ENCODE results near the gene SOCS4.

The SOCS4 gene

GRCh38 chr14:55094292-55095157, 67.5 kb downstream of the SOCS4 start:
- H3K79me2 ChIP-seq (ENCODE audit: control insufficient read depth, low read length): no peaks in the 10 kb centered on the region
- H3K4me2 ChIP-seq (ENCODE audit: low read length): no peak overlapping the region
- H3K36me3 ChIP-seq (ENCODE audit: control insufficient read depth, low read length): no peaks in the 10 kb centered on the region
- no peaks in the 10 kb centered on the region for H3K9me2 ChIP-seq (replicated peaks; ENCODE audit: control insufficient read depth, low read length)
- H3K27ac ChIP-seq (ENCODE audit: low read depth, low read length): no peak overlapping the region
- H3K9me3 ChIP-seq (ENCODE audit: control insufficient read depth, insufficient read depth, low read length): no peaks in the 10 kb centered on the region
- TF ChIP-seq CTCF (IDR thresholded peaks at IDR 0.05; ENCODE audit: low read depth, low read length, poor library complexity, severe bottlenecking) (no peak), EZH2phosphoT487 (IDR thresholded peaks at IDR 0.05; ENCODE audit: borderline replicate concordance, low read length) (no peak)
- no peaks in the 10 kb centered on the region for H3F3A ChIP-seq (ENCODE audit: control insufficient read depth, insufficient read depth)
- no peak overlapping the region for H3K4me3 ChIP-seq (ENCODE audit: low read length)
- no peaks in the 10 kb centered on the region for H3K27me3 ChIP-seq (ENCODE audit: control insufficient read depth, low read length)
- H3K4me1 ChIP-seq (ENCODE audit: control insufficient read depth, low read length): peaks cover 7% of the 10 kb centered on the region
- no peaks in the 10 kb centered on the region for H4K20me1 ChIP-seq (ENCODE audit: control insufficient read depth, insufficient read depth, low read depth, low read length)

GRCh38 chr14:55097881-55098560, 71.0 kb downstream of the SOCS4 start:
- H3F3A ChIP-seq (ENCODE audit: control insufficient read depth, insufficient read depth): no peaks in the 10 kb centered on the region
- no peaks in the 10 kb centered on the region for H3K9me2 ChIP-seq (replicated peaks; ENCODE audit: control insufficient read depth, low read length)
- no peaks in the 10 kb centered on the region for H3K36me3 ChIP-seq (ENCODE audit: control insufficient read depth, low read length)
- H3K4me1 ChIP-seq (ENCODE audit: control insufficient read depth, low read length): peaks cover 18% of the 10 kb centered on the region
- no peaks in the 10 kb centered on the region for H4K20me1 ChIP-seq (ENCODE audit: control insufficient read depth, insufficient read depth, low read depth, low read length)
- no peak overlapping the region for H3K27ac ChIP-seq (ENCODE audit: low read depth, low read length)
- H3K4me3 ChIP-seq (ENCODE audit: low read length): no peak overlapping the region
- no peaks in the 10 kb centered on the region for H3K79me2 ChIP-seq (ENCODE audit: control insufficient read depth, low read length)
- H3K4me2 ChIP-seq (ENCODE audit: low read length): no peak overlapping the region
- H3K27me3 ChIP-seq (ENCODE audit: control insufficient read depth, low read length): no peaks in the 10 kb centered on the region
- TF ChIP-seq CTCF (IDR thresholded peaks at IDR 0.05; ENCODE audit: low read depth, low read length, poor library complexity, severe bottlenecking) (no peak), EZH2phosphoT487 (IDR thresholded peaks at IDR 0.05; ENCODE audit: borderline replicate concordance, low read length) (no peak)
- H3K9me3 ChIP-seq (ENCODE audit: control insufficient read depth, insufficient read depth, low read length): no peaks in the 10 kb centered on the region

GRCh38 chr14:55098561-55098898, 71.5 kb downstream of the SOCS4 start:
- H3K4me3 ChIP-seq (ENCODE audit: low read length): no peak overlapping the region
- H3K27ac ChIP-seq (ENCODE audit: low read depth, low read length): no peak overlapping the region
- H3K27me3 ChIP-seq (ENCODE audit: control insufficient read depth, low read length): no peaks in the 10 kb centered on the region
- H3K4me1 ChIP-seq (ENCODE audit: control insufficient read depth, low read length): peaks cover 23% of the 10 kb centered on the region
- H3K79me2 ChIP-seq (ENCODE audit: control insufficient read depth, low read length): no peaks in the 10 kb centered on the region
- H3K4me2 ChIP-seq (ENCODE audit: low read length): no peak overlapping the region
- no peaks in the 10 kb centered on the region for H3K9me3 ChIP-seq (ENCODE audit: control insufficient read depth, insufficient read depth, low read length)
- no peaks in the 10 kb centered on the region for H3K36me3 ChIP-seq (ENCODE audit: control insufficient read depth, low read length)
- H3K9me2 ChIP-seq (replicated peaks; ENCODE audit: control insufficient read depth, low read length): no peaks in the 10 kb centered on the region
- H3F3A ChIP-seq (ENCODE audit: control insufficient read depth, insufficient read depth): no peaks in the 10 kb centered on the region
- TF ChIP-seq CTCF (IDR thresholded peaks at IDR 0.05; ENCODE audit: low read depth, low read length, poor library complexity, severe bottlenecking) (no peak), EZH2phosphoT487 (IDR thresholded peaks at IDR 0.05; ENCODE audit: borderline replicate concordance, low read length) (no peak)
- no peaks in the 10 kb centered on the region for H4K20me1 ChIP-seq (ENCODE audit: control insufficient read depth, insufficient read depth, low read depth, low read length)
